Stimulated activated CD8-positive, alpha-beta memory T cell treated with anti-CD3 and anti-CD28 coated beads, Interleukin-2, amount 100 ng/mL, for 1 hour (primary cell): ENCODE data around the gene EIF2S2.

Experiments used
- DNase-seq, 2 donors: peaks; one replicate each; pipeline ENCODE4 v3.0.0-alpha.2; 2020; ENCODE audit warnings: low read depth in 2 of 2

The EIF2S2 gene

GRCh38 chr20:34088305-34089174, 23.5 kb downstream of the EIF2S2 start:
- no peak for DNase-seq

GRCh38 chr20:34085544-34086040, 26.5 kb downstream of the EIF2S2 start:
- no peak for DNase-seq

GRCh38 chr20:34084227-34084923, 27.7 kb downstream of the EIF2S2 start:
- DNase-seq, result no peak

GRCh38 chr20:34083781-34084180, 28.3 kb downstream of the EIF2S2 start:
- DNase-seq, result no peak

DNA sequence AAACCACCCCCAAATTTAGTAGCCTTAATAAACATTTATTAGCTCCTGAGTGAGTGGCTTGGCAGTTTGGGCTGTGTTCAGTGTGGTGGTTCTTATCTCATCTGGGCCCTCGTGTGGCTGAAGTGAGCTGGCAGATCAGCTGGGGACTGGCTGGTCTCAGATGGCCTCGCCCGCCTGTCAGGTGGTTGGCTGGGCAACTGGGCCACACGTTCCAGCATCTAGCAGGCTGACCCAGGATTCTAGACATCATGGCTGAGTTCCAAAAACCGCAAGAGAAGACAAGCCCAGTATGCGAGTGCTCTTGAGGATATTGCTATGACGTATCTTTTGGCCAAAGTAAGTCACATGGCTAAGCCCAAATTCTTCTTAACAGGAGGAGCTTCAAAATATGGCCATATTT, 28.9 kb downstream of the EIF2S2 start:
- DNase-seq, result no peak

DNA sequence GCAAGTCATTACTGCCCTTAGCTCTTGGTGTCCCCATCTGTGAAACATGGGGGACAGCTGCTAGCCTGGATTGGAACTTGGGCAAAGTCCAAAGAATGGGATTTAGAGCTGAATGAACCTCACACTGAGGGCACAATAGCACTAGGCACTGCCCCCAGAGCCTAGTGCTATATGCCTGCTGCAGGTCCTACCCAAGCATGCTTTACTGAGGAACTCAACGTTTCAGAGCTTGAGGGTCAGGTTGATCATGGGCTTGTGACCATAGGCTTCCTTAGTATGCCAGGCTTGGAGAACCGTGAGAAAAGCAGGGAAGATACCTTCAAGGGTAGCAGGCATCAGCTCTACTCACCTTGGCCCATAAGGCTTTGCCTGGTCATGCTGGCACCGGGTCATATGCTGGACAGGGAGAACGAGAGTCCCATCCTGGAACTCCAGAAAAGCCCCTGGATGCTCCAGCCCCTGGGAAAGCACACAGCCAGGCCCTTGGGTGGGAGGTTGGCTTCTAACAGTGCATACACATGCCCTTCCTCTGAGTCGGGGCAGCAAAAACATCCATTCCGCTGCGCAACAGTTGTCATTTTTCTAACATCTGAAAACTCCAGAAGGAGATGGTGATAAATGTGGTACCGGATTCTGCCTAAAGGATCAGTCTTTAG, 29.7 kb downstream of the EIF2S2 start:
- DNase-seq, result no peak

- DNase-seq, result no peak
Observed at GRCh38 chr20:34079818-34080217, 32.2 kb downstream of the EIF2S2 start.

- no peak for DNase-seq
Observed at GRCh38 chr20:34078540-34078939, 33.5 kb downstream of the EIF2S2 start.

DNA sequence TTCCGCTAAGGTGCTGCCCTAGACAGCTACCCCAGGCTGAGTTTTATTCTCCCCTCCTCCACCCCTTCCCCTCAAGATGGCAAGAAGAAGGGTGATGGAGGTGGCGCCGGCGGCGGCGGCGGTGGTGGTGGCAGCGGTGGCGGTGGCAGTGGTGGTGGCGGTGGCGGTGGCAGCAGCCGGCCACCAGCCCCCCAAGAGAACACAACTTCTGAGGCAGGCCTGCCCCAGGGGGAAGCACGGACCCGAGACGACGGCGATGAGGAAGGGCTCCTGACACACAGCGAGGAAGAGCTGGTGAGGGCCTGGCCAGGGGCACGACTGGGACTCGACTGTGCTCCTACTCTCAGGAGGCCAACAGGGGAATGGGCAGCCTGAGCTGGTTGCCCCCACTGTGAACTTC, 35.1 kb downstream of the EIF2S2 start:
- DNase-seq, result no peak

GRCh38 chr20:34075647-34076046, 36.4 kb downstream of the EIF2S2 start:
- no peak for DNase-seq

GRCh38 chr20:34074101-34074760, 37.8 kb downstream of the EIF2S2 start:
- DNase-seq, result no peak

DNA sequence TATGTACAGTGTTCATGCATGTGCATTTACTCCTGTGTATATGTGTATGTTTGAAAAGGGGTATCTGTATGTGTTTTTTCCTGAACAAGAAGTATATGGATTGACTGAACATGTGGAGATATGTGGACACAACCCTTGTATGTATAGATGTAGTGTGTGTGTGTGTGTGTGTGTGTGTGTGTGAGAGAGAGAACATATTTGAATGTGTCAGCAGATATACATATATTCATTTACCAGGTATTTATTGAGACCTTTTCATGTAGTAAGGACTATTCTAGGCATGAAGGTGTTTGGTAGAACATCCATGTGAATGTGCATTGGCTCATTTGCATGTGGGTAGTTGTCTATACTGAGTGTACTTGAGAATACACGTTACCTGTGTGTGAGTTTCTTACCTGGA, 39.3 kb downstream of the EIF2S2 start:
- no peak for DNase-seq

- no peak for DNase-seq
Observed at GRCh38 chr20:34072076-34072475, 40.0 kb downstream of the EIF2S2 start.

DNA sequence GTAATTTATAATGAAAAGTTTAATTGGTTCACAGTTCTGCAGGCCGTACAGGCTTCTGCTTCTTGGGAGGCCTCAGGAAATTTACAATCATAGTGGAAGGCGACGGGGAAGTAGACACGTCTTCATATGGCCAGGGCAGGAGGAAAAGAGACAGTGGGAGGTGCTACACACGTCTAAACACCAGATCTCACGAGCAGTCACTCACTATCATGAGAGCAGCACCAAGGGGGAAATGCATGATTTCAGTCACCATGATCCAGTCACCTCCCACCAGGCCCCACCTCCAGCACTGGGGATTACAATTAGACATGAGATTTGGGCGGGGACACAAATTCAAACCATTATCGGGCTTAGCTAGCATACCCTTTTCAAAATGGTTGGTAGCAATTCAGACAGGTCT, 41.2 kb downstream of the EIF2S2 start:
- DNase-seq, result no peak

DNA sequence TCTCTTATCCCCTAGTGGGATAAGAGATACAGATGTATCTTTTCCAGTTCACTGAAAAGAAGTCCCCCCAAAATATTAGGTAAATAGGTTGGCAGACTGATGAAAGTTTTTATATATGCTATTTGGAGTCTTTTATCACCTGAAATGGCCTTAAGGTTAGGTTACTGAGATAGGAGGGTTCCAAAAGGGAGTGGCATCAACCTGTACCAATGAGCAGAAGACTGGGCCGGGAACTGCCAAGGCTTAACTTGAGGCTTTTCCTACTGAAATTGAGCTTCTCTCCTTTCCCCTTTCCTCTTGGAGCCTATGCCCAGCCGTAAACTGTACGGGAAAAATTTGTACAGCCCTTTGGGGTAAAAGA, 42.0 kb downstream of the EIF2S2 start:
- no peak for DNase-seq

- DNase-seq, result peak; percentile 11 to 19
Observed at GRCh38 chr20:34069341-34070078, 42.5 kb downstream of the EIF2S2 start.

GRCh38 chr20:34068001-34068400, 44.0 kb downstream of the EIF2S2 start:
- no peak for DNase-seq

DNA sequence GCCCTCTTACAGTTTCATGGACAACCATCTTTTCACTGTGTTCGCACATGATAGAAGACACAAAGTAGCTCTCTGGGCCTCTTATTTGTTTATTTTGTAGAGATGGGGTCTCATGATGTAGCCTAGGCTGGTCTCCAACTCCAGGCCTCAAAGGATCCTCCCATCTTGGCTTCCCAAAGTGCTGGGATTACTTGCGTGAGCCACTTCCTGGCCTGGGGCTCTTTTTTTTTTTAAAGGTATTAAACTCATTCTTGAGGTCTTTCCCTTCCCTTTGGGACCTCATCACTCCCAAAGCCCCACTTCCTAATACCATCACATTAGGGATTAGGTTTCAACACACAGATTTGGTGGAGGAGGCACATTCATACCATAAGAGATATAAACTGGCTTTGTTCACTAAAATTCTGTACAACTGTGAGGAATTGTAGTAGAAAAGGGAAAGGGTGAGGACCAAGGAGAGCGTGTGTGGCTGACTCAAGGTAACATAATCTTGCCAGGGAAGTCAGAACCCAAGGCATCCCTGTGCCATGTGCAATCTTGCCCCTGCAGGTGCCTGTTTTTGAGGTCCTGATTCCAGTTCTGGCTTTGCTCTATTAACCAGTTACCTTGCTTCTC, 45.5 kb downstream of the EIF2S2 start:
- DNase-seq, result no peak

- no peak for DNase-seq
Observed at GRCh38 chr20:34065260-34065659, 46.8 kb downstream of the EIF2S2 start.

DNA sequence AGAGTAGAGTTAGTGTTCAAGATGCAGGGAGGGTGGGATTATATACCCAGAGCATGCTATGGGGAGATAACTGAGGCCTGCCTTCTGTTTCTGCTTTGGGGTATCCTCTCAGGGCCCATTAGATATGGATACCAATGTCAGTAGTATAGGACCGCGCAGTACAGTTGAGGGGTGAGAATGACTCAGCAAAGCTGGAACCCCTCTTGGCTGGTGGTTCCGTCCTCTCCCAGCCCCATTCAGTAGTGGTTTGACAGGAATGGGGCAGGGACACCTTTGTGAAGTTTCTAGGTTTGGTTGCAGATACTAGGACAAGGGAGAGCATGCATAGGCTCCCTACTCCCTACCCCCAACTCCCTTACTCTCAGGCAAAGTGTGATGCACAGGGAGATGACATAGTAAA, 47.8 kb downstream of the EIF2S2 start:
- no peak for DNase-seq
